Endothelial cell (in vitro differentiated cells): Measurements from ENCODE around the gene FIGN. TPM values are rescaled to one million over a fixed set of nuclear protein-coding genes. Genes with fewer than 3 reads are reported as not detected.

Experiments used
- DNase-seq: peaks from one replicate; pipeline ENCODE4 v3.0.0; 2021; ENCODE audit warnings: low spot score
- H3K27ac Mint-ChIP-seq: one replicate; pipeline ENCODE4 v1.8.0; 2021; ENCODE audit warnings: mixed read lengths, inconsistent platforms; ENCODE audit not compliant: unreplicated experiment
- H3K27me3 Mint-ChIP-seq: one replicate; pipeline ENCODE4 v1.8.0; 2021; ENCODE audit warnings: mild to moderate bottlenecking, moderate library complexity, mixed read lengths, inconsistent platforms; ENCODE audit not compliant: unreplicated experiment
- H3K36me3 Mint-ChIP-seq: one replicate; pipeline ENCODE4 v1.8.0; 2021; ENCODE audit warnings: mild to moderate bottlenecking, low read depth, mixed read lengths, inconsistent platforms; ENCODE audit not compliant: unreplicated experiment
- H3K4me1 Mint-ChIP-seq: one replicate; pipeline ENCODE4 v1.8.0; 2021; ENCODE audit warnings: mild to moderate bottlenecking, mixed read lengths, inconsistent platforms; ENCODE audit not compliant: unreplicated experiment
- H3K4me3 Mint-ChIP-seq: one replicate; pipeline ENCODE4 v1.8.0; 2021; ENCODE audit warnings: mild to moderate bottlenecking, mixed read lengths, inconsistent platforms; ENCODE audit not compliant: unreplicated experiment
- H3K9me3 Mint-ChIP-seq: one replicate; pipeline ENCODE4 v1.8.0; 2021; ENCODE audit warnings: mixed read lengths, inconsistent platforms; ENCODE audit not compliant: unreplicated experiment
- CTCF ChIP-seq: fragments of 200-600 bp; sonication (generic); IDR thresholded peaks from one replicate; pipeline ENCODE4 v1.5.0; 2021; ENCODE audit warnings: antibody characterized with exemption; ENCODE audit not compliant: unreplicated experiment
- total RNA-seq: library from RNA; stranded (reverse); fragmentation: NEBNext Ultra II Directional; extraction: Animal tissue kit (Norgen Biotek cat#: 25700); gene quantifications from one replicate; pipeline ENCODE4 v1.2.1, GENCODE V29; 2021; ENCODE audit not compliant: unreplicated experiment

The FIGN gene
- total RNA-seq, 1 donor from 2014 or later, result 14.0 TPM

DNA sequence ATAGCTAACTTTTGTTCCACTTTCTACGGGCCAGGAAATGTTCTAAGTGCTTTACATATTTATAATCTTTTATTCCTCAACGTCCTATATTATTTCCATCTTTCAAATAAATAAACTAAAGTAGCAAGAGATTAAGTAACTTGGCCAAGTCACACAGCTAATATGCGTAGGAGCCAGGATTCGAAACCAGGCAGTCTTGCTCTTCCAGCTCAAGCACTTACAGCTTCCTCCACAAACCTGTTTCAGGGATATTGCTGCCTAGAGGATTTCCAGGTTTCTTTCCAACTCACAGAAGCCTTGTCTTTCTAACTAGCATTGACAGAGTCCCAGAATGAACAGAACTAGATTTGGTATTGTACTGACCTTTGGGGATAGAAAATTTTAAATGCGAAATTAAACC lies 102.5 kb downstream of the FIGN start:
- no peak for DNase-seq
- H3K27ac Mint-ChIP-seq, result no peak overlapping the region
- H3K4me1 Mint-ChIP-seq, result peaks cover 4% of the 10 kb centered on the region
- no peak for TF ChIP-seq CTCF
- no peaks in the 10 kb centered on the region for H3K9me3 Mint-ChIP-seq
- no peaks in the 10 kb centered on the region for H3K27me3 Mint-ChIP-seq
- no peak overlapping the region for H3K4me3 Mint-ChIP-seq
- H3K36me3 Mint-ChIP-seq, result no peaks in the 10 kb centered on the region

DNA sequence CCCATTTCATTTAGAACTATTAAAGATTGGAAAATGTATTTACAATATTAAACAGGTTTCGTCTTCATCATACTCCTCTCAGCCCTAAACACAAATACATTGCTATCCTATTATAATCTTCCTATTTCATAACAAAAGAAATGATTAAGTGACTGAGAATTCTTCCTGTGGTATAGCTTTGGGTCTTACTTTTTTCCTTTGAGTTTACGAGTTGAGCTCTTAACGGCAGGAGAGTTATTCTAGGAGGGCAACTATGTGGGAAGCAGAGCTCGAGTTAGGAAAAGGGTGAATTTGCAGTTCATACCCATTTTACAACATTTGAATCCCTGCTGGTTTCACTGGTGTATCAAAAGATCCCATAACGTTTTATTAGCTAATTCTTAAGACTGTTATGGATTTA lies 105.0 kb downstream of the FIGN start:
- no peak overlapping the region for H3K4me3 Mint-ChIP-seq
- no peaks in the 10 kb centered on the region for H3K4me1 Mint-ChIP-seq
- H3K27me3 Mint-ChIP-seq, result no peaks in the 10 kb centered on the region
- TF ChIP-seq CTCF, result no peak
- no peak for DNase-seq
- H3K9me3 Mint-ChIP-seq, result no peaks in the 10 kb centered on the region
- no peaks in the 10 kb centered on the region for H3K36me3 Mint-ChIP-seq
- no peak overlapping the region for H3K27ac Mint-ChIP-seq

GRCh38 chr2:163626639-163627109 lies 109.1 kb downstream of the FIGN start:
- no peak overlapping the region for H3K4me3 Mint-ChIP-seq
- no peaks in the 10 kb centered on the region for H3K36me3 Mint-ChIP-seq
- H3K9me3 Mint-ChIP-seq, result no peaks in the 10 kb centered on the region
- H3K27me3 Mint-ChIP-seq, result no peaks in the 10 kb centered on the region
- H3K4me1 Mint-ChIP-seq, result peaks cover 15% of the 10 kb centered on the region
- H3K27ac Mint-ChIP-seq, result no peak overlapping the region
- no peak for DNase-seq
- no peak for TF ChIP-seq CTCF

GRCh38 chr2:163626208-163626607 lies 109.6 kb downstream of the FIGN start:
- Mint-ChIP-seq H3K9me3 (no peaks in the 10 kb centered on the region), H3K4me3 (no peak overlapping the region), H3K27me3 (no peaks in the 10 kb centered on the region)

GRCh38 chr2:163625632-163626031 lies 110.2 kb downstream of the FIGN start:
- no peaks in the 10 kb centered on the region for H3K36me3 Mint-ChIP-seq
- H3K4me1 Mint-ChIP-seq, result peaks cover 24% of the 10 kb centered on the region
- no peaks in the 10 kb centered on the region for H3K9me3 Mint-ChIP-seq
- no peak for DNase-seq
- no peaks in the 10 kb centered on the region for H3K27me3 Mint-ChIP-seq
- no peak overlapping the region for H3K4me3 Mint-ChIP-seq
- no peak overlapping the region for H3K27ac Mint-ChIP-seq
- no peak for TF ChIP-seq CTCF

More at GRCh38 chr2:163626208-163626607, 109.6 kb downstream of the FIGN start:
- H3K4me1 Mint-ChIP-seq, result peaks cover 20% of the 10 kb centered on the region
- TF ChIP-seq CTCF, result no peak
- no peak overlapping the region for H3K27ac Mint-ChIP-seq
- no peak for DNase-seq
- H3K36me3 Mint-ChIP-seq, result no peaks in the 10 kb centered on the region
